GM18861 (cell line): ENCODE results near the gene CYTH4.
"Not testable (repeated sequence)": the region's sequence is repeated elsewhere in the genome, so short reads cannot be mapped to it uniquely, and the experiment has no call there.

Source experiments
- ATAC-seq: cut with Tn5 transposase; IDR thresholded peaks from one replicate; pipeline ENCODE4 v1.9.1; 2021; ENCODE audit not compliant: unreplicated experiment

Gene CYTH4

GRCh38 chr22:37326726-37327125, 44.4 kb downstream of the CYTH4 start:
- no peak for ATAC-seq

- no peak for ATAC-seq
These were observed 45.7 kb downstream of the CYTH4 start for GRCh38 chr22:37328017-37328416.

DNA sequence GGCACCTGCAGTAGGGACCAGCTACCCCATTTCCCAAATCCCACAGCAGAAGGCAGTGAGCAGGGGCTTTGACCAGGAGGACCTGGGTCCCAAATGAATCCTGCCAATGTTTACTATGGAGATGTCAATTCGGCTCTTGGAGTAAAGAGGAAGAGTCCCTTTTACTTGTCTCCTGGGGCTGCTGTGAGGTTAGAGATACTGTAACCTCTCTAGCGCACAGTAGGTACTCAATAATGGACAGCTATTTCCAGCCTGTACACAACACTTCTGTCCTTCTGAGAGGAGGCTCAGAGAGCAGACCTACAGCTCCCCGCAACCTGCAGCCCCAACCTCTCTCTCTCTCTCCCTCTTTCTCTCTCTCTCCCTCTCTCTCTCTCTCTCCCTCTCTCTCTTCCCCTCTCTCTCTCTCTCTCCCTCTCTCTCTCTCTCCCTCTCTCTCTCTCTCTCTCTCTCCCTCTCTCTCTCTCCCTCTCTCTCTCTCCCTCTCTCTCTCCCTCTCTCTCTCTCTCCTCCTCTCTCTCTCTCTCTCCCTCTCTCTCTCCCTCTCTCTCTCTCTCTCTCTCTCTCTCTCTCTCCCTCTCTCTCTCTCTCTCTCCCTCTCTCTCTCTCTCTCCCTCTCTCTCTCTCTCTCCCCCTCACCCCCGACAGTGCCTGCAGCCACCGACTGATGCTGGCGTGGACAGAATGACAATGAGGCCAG, 46.4 kb downstream of the CYTH4 start:
- not testable (repeated sequence) for ATAC-seq

DNA sequence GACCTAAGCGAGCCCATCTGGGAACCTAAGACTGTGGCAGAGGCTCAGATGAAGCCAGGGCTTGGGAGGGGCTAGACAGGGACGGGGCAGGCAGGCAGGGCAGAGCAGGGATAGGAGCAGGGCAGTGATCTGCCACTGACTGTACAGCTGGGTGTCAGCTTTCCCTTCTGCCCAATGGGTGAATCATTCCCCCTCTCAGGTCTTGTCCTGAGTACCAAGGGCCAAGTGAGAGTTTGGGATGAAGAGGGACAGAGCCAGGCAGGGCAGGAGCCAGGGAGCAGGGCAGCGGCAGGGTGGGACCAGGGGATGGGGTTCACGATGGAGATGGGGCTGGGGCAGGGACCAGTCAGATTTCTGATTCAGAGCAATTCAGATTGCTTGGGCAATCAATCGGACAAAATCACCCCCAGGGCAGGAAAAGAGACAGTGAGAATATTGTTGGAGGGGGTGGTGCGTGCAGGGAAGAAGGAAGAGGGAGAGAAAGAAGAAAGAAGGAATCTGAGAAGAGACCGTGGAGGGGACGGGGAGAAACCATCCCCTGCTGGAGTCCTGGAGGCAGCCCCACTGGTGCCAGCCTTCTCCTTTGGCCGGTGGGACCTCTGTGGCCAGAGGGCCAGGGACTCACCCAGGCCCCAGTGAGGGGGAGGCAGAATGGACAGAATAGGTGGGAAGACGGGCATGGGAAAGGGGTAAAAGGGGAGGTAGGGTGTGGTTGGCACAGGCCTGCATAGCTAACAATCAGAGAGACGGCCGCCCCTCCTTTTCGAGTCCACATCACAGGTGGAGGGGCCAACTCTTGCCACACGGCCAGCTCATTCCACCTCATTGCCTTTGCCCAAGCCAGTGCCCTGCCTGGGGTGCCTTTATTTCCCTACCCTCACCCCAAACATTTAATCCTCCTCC, 47.2 kb downstream of the CYTH4 start:
- no peak for ATAC-seq

DNA sequence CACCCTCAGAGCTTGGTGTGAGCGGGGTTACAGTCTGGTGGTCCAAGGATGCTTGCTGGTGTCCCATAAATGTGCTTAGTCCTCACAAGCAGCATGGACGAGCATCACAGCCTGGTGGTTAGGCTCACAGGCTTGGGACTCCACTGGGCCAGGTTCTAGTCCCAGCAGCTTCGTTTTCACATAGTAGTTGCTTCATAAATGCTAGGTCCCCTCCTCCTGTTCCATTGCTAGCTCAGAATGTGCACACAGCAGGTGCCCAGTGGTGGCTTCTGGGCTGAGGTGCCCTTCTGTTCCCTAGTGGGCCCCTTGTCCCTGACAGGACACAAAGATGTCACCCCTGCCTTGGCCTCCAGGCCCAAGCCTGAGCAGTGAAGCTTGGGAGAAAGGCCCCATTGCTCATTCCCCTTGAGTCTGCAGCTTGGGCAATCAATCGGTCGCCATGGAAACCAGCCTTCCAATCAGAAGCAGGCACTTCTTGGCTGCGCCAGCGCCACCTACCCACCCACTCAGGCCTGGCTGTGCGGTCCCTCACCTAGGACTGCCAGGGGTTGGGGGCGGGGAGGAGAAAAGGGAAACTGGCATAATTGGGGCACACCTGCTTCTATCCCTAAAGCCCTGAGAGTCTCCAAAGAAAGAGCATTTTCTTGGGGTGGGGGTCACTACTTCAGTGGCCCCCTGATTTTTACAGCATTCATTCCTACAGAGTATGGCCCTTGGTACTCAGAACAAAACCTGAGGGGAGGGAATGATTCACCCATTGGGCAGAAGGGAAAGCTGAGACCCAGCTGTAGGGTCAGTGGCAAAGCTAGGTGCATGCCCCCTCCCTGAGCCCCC, 48.1 kb downstream of the CYTH4 start:
- ATAC-seq = no peak

- no peak for ATAC-seq
These were observed 48.7 kb downstream of the CYTH4 start for GRCh38 chr22:37331034-37331428.

DNA sequence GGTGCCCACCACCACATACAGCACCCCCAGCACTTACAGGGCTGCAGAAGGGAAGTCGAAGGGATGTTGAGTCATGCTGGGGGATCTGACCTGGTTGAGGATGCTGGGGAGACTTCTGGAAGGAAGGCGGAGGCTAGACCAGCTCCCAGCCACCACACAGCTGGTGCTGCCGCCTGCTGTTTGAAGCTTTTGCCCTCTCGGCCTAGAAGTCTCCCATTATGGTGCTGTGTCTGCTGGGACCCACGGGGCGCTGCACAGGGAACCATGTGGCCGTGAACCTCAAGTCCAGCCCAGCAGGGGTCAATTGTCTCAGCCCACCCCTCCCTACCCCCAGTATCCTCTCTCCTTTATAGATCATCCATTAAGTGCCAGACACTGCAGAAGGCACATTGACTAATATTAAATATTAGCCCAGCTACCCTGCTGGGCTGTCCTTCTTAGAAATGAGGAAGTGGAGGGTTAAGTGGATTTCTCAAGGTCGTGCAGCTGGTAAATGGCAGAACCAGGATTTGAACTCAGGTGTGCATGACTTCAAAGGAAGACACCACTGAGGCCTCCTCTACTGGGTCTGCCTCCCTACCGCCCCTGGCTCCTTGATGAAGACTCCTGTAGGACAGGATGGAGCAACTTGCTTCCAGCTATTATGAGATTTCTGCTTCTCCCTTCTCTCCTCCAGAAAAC, 49.7 kb downstream of the CYTH4 start:
- no peak for ATAC-seq

DNA sequence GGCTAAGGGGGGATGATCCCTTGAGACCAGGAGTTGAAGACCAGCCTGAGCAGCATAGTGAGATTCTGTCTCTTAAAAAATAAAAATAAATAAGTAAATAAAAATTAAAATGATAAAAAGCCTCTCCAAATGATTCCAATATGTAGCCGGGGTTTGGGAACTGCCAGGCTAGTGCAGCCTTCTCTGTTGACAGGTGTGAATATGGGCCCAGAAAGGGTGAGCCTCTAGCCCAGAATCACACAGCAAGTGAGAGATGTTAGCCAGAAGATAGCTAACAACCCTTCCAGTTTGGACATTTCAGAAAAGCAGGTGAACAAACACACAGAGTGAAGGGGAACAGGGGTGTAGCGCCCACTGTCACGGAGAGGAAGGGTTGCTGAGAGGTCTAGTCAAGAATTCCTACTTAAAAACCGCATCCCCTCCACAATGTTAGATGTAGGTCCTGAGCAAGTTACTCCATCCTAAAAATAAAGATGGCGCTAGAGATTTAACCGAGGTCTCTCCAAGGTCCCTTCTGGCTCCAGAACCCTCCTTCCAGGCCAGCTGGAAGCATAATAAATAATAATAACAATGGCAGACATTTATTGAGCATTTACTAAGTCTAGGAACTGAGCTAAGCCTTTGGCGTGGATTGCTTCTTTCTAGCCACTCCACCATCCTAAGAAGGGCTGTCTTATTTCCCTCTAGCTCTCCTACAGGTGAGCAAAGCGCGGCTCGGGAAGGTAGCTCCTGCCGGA, 51.6 kb downstream of the CYTH4 start:
- no peak for ATAC-seq

DNA sequence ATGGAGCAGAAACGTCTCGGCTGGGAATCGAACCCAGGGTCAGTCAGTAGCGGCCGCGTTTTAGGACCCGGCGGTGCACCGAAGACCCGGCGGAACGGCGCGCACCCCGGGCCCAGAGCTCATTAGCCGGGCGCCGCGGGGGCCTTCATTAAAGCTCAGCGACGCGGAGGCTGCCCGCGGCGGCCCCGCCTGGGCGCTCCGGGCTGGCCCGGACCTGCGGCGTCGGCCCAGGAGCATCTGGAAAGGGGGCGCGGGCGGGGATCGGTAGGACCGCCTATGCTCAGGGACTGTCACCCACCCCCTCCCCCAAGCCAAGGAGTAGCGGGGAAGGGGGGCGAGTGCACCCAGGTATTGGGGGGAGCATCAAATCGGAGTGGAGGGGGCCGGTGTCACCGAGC, 52.2 kb downstream of the CYTH4 start:
- no peak for ATAC-seq

DNA sequence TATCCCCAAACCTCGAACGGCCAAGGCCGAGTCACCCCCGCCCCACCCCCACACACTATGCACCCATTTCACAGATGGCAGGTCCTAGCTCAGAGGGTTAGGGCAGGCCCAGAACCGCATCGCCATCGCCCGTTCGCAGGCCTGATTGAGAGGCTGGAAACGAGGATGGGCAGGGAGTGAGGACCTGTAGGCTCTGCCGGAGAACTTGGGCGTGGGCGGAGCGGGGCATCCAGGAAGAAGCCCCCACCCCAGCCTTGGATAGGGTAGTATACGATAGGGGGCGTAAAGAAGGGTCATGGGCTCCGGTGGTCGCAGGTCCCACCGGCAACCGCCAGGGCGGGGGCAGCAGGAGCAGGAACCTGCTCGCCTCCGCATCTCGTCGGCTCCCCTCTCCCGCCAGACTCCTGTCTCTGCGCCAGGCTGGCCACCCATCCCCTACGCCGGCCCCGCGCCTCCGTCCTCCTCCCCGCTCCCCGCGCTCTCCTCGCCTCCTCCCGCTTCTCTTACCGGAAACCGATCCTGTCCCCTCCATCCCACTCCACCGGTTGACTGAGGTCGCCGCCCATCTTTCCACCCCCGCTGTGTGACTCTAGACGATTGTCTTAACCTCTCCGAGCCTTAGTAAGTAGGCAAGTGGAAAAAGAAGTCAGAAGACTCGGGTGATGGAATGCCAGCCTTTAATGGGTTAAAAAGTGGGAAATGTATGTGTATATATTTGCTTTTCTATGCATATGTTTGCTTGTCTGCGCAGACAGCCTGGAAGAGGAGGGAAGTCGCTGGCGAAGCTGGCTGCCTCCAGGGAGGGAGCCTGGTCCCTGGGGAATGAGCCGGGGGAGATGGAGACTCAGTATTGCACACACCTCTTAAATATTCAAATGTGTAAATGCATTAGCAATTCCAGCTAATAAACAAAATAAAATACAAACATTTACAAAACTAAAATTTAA, 52.8 kb downstream of the CYTH4 start:
- ATAC-seq = no peak

DNA sequence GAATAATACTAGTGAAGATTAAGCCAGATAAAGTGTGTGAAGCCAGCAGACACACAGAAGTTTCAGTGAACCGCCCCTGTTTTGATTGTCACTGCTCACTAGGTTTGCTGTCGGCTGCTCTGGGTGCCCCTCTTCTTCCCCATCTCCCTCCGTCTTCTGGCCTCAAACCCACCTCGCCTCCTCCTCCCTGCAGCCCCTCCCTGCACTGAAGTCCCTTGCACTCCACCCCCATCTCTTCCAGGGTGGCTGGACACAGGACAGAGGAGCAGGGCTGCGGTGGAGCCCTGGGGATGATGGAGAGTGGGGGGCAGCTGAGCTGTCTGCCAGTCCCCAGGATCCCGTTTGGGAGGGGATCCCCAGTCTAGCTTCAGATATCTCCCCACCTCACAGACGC, 53.5 kb downstream of the CYTH4 start:
- no peak for ATAC-seq

- ATAC-seq = no peak
These were observed 54.3 kb downstream of the CYTH4 start for GRCh38 chr22:37336579-37336978.

DNA sequence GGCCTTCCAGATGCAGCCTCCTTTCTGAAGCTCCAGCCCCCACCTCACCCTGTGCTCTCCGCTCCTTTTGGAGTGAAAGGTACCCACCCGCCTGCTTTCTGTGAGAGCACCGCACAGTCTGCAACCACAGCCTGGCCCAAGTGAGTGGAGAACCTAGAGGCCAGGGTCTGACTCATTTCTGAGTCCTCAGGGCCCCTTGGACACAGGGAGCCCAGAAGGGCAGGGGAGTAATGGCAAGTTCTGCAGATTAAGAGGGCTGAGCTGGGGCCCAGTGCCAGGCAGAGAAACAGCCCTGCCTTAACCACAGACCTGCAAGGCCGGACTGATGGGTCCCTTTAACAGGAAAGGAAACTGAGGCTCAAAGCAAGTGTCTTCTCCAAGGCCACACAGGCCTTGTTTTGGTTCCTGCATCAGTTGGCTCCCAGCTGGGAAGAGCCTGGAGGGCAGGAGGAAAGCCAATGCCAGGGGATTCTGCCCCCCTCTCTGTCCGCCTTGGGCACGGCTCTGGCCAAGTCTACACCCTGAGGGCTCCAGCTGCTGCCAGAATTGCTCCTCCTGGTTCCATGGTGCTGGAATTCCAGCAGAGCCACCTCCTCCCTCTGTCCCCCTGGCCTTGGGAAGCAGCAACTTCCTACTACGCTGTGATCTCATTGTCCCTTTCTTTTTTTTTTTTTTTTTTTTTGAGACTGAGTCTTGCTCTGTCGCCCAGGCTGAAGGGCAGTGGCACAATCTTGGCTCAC, 55.1 kb downstream of the CYTH4 start:
- ATAC-seq = no peak

DNA sequence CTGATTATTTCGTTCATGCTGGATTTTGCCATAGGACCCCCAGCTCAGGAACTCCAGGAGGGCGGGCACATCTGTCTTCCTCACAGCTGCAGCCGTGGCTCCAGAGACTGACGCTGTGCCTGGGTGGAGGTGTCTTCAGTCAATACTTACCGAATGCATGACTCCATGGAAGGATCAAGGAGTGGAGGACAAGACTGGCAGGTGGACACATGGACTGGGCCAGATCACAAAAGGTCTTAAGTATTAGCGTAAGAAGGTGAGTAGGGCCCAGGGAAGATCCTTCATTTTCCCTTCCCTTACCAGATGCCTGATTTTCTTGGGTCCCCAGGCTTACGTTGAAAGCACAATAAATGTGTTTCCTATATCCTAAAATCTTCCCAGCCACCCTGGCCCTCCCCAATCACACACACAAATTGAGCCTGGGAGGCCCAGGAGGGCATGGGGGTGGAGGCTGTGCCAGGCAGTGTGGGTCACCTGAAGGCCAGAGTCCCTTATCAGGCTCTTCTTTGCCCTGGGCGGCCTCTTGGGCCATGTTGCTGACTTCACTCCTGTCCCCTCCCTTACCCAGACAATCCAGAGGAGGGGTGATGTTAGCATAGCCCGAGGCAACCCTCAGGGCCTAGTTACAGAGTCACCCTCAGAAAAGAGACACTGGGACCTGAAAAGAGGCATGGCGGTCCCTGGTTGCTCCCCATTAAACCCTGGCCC, 56.4 kb downstream of the CYTH4 start:
- ATAC-seq = no peak

GRCh38 chr22:37340331-37341262, 58.3 kb downstream of the CYTH4 start:
- ATAC-seq = no peak

DNA sequence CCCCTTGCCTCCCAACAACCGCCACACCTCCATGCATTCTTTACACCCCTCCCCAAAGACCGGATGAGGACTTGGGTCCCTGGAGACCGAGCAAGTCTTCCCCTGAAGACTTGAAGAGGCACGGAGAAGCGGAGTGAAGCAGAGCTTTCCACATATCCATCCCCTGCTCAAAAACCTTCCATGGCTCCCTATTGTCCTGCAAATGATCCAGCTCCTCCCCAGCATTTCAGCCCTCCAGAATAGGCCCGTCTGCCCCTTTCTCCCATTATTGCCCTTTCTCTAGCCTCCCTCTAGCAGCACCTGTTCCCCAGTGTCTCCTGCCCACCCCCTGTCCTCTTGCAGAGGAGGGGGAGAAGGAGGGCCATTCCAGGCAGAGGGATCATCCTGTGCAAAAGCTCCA, 59.8 kb downstream of the CYTH4 start:
- ATAC-seq = no peak

DNA sequence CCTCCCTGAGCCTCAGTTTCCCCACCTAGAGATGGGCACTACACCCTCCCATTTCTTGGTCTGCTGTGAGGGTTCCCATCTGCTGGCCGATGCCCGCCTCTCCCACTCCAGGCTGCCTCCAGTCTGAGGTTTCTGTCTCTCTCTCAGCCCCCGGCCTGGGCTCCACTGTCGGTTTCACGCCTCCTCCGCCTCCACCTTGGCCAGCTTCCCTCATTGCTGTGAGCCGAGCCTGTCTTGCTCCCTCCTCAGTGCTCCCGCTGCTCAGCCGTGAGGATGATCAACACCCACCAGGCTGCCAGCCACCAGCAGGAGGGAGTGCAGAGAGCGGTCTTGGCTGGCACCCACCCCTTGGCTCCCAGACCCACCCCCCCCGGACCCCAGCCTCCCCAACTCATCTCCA, 61.0 kb downstream of the CYTH4 start:
- no peak for ATAC-seq
